ENCODE data around the gene MYO15B.

Gene MYO15B

DNA sequence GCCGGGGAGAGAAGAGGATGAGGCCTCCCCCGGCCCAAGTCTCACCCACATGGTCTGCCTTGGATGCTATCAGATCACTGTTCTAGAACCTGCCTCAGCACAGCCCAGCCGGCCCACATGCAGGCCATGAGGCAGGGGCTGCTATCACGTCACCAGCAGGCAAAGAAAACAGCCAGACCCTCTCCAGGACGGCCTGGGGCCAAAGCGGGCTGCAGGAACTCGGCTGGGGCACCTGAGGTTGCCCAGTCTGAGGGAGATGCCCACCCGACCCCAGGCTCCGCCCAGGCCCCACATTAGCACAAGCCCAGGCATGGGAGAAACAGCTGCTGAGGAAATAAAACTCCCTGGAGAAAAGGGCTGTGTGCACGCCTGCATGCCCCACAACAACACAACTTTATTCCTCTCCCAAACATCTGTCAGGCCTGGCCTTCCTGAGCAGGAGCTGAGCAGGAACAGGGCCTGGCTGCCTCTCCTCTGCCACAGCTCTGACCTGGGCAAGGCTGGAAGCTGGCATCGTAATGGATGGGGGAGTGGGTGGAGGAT is 39.0 kb downstream of the MYO15B start:
- TF ChIP-seq GATA2 (IDR thresholded peaks at IDR 0.05; ENCODE audit: low read depth, low read length) = no peak
- no peak for TF ChIP-seq GATA3 (IDR thresholded peaks at IDR 0.05; ENCODE audit: low read depth, low read length)

- TF ChIP-seq GATA2 (IDR thresholded peaks at IDR 0.05; ENCODE audit: low read depth, low read length) = no peak
Measured at GRCh38 chr17:75627094-75627493, 39.5 kb downstream of the MYO15B start.

DNA sequence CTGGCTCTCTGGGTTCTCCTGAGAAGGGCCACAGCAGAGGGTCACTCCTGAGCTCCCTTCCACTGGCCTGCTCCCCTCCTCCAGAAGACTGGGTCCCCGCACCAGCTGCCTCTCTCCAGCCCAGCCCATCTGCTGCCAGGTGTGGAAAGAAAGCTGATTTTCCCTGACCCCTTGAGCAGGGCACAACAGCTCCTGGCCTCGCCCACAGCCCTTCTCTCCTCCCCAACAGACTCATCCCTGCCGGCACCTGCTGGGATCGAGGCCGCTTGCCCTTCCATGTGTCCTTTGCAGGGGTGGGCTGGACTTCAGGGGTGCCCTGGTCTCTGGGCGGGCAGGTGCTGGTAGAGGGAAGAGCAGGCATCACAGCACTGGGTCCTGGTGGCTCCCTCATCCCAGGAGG is 40.8 kb downstream of the MYO15B start:
- TF ChIP-seq GATA3 (IDR thresholded peaks at IDR 0.05; ENCODE audit: low read depth, low read length) (no peak), GATA2 (IDR thresholded peaks at IDR 0.05; ENCODE audit: low read depth, low read length) (no peak)

DNA sequence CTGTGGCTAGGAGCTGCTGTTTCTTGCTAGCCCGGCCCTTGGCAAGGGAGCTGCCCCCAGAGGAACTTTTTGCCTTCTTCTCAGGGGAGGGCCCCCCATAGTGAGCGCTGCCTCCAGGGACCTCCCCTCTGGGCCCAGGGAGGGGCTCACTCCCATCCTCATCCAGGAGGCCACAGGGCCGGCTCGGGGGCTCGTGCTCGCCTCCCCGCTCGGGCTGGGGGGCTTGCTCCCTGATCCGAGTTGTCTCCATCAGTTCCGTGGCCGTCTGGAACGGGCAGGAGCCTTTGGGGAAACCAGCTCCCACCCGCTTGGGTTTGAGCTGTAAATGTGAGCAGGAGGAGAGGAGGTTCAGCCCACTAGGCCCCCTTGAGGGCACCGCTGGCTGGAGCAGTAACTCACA is 41.6 kb downstream of the MYO15B start:
- TF ChIP-seq GATA3 (IDR thresholded peaks at IDR 0.05; ENCODE audit: low read depth, low read length) (no peak), GATA2 (IDR thresholded peaks at IDR 0.05; ENCODE audit: low read depth, low read length) (no peak)

GRCh38 chr17:75630071-75630917 is 42.7 kb downstream of the MYO15B start:
- no peak for TF ChIP-seq GATA2 (IDR thresholded peaks at IDR 0.05; ENCODE audit: low read depth, low read length)
- TF ChIP-seq GATA3 (IDR thresholded peaks at IDR 0.05; ENCODE audit: low read depth, low read length) = no peak

DNA sequence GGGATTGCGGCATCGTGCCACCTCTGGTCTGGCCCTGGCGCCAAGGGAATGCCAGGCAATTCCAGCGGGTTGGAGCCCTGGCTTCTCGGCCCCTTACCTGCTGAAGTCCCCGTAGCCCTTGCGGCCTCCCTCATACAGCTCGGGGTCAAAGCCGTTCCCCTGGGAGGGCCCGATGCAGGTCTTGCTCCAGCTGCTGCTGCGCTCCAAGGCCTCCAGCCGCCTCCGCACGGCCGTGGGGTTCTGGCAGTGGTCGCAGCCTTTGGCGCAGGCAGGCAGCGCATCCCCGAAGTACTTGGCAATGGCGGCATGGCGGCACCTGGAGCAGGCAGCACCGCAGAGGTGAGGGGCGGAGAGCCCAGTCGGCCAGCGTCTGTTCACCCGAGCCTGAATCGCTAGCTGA is 43.8 kb downstream of the MYO15B start:
- TF ChIP-seq GATA2 (IDR thresholded peaks at IDR 0.05; ENCODE audit: low read depth, low read length) (no peak), GATA3 (IDR thresholded peaks at IDR 0.05; ENCODE audit: low read depth, low read length) (no peak)

- TF ChIP-seq GATA2 (IDR thresholded peaks at IDR 0.05; ENCODE audit: low read depth, low read length) (no peak), GATA3 (IDR thresholded peaks at IDR 0.05; ENCODE audit: low read depth, low read length) (no peak)
Measured at GRCh38 chr17:75632428-75632827, 44.8 kb downstream of the MYO15B start.

DNA sequence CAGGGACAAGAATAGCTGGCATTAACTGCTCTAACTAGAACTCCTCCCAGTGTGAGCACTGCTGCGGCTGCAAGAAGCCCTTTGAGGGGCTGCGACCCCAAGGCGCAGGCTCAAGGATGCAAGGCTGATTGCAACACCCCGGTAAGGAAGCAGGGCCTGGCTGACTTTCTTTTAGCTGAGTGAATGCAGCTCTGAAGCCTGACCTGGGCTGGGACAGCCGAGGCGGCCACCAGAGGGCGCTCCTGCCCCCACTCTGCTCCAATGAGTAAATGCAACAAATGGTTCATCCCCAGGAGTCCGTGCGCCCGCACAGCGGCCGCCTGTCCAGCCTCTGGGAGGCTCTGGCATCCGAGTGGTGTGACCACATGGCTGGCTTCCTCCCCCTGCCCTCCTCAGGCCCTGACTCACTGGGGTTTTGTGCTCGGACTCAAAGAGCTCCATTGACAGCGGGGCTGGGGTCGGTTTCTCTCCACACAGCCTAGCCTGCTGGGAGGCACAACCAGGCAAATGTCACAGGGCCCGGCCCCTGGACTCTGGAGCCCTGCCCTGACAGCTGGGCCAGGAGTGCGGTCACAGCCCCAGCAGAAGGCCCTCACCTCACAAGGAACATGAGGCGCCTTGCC is 45.4 kb downstream of the MYO15B start, which contains the start of gene SMIM5:
Gene SMIM5, plus strand, starts transcription at position 572 of the 623 bp plus-strand sequence. CDS start 6,768 bp downstream, outside the sequence.
- no peak for TF ChIP-seq GATA3 (IDR thresholded peaks at IDR 0.05; ENCODE audit: low read depth, low read length)
- no peak for TF ChIP-seq GATA2 (IDR thresholded peaks at IDR 0.05; ENCODE audit: low read depth, low read length)

DNA sequence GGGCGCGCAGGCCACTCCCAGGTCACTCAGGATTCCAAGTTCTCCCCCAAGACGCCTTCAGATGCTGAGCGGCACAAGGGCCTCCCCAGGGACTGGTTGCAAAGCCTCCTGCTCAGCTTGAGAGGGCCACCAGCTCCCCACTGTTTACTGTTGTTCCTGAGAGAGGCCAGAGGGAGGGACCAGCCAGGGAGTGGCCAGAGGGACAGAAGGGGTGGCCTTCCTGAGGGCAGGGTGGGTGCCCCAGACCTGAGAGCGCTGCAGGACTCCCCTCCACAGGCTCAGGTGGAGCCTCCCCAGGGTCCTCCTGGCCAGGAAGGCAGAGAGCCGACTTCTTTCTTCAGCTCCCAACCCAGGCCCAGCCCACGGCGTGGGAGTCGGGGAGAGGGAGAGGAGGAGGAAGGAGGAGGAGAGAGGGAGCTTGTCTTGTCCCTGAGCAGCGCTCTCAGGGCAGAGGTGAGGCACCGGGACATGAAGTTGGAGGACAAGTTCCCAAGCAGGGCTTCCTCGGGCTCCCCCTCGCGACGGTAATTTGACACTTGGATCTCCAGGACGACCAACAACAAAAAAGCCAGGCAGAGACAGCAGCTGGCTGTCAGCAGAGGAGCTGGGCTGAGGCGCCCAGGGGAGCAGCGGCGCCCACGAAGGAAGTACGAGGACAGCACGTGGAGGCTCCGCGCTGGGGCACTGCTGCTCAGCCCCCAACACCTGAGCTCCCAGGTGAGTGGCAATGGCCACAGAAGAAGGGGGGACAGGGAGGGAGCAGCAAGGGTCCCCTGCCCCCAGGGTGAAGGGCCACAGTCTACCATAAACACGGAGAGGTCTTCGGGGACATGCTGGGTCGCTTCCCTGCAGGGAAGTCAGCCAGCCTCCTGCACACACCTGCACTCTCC is 46.1 kb downstream of the MYO15B start:
- TF ChIP-seq GATA2 (IDR thresholded peaks at IDR 0.05; ENCODE audit: low read depth, low read length) (no peak), GATA3 (IDR thresholded peaks at IDR 0.05; ENCODE audit: low read depth, low read length) (no peak)

DNA sequence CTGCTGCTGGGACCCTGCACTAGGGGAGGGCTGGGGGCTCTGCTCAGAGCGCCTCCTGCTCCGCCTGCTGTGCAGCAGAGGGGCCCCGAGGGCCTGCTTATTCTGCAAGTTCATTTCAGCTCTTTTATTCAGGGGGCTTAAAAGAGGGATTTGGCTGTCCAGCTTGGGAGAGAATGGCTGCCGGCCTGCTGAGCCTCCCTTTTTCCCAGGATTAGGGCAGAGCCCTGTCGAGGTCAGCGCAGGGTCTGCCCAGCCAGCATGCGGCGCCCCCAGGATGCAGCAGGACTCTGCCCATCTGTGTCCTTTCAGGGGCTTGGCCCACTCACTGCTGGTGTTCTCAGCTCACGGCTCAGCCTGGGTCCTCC is 46.8 kb downstream of the MYO15B start:
- no peak for TF ChIP-seq GATA2 (IDR thresholded peaks at IDR 0.05; ENCODE audit: low read depth, low read length)
- TF ChIP-seq GATA3 (IDR thresholded peaks at IDR 0.05; ENCODE audit: low read depth, low read length) = no peak

DNA sequence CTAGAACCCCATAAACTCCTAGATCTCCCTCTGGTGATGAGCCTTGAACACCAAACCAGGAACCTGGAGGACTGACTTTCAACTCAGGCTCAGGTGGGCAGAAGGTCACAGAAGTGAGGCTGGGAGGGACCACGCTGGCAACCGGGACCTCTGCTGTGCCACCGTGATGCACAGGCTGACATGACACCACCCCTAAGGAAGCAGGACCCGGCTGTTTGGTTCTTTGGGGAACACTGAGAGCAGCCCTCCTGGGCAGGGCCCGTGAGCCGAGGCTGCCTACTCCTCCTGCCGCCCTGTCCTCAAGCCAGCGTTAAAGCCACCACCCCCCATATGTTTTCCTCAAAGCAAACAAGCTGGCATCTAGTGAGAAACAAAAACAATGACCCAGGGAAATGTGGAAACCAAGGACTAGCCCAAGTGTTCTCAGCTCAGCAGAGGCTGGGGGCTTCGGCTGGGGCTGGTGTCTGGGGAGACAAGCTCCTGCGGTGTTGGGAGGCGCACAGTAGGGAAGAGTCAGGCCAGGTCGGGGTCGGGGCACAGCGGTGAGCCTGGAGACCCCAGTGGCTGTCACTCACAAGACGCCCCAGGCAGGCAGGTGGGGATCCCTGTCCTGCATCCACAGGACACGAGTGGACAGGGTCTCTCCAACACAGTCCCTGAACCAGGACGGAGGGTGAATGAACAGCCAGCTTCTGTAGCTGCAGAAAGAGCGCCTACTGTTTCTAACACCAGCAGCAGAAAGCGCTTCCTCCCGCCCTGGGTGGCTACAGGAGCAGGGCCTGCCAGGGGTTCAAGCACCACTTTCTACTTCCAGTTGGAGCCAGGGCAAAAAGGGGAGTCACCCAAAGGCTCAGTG is 47.4 kb downstream of the MYO15B start:
- TF ChIP-seq GATA3 (IDR thresholded peaks at IDR 0.05; ENCODE audit: low read depth, low read length) = no peak
- no peak for TF ChIP-seq GATA2 (IDR thresholded peaks at IDR 0.05; ENCODE audit: low read depth, low read length)

GRCh38 chr17:75635610-75636202 is 48.1 kb downstream of the MYO15B start:
- TF ChIP-seq GATA2 (IDR thresholded peaks at IDR 0.05; ENCODE audit: low read depth, low read length) = no peak
- no peak for TF ChIP-seq GATA3 (IDR thresholded peaks at IDR 0.05; ENCODE audit: low read depth, low read length)

All from SH-SY5Y (cell line).